Measurements from ENCODE around the gene ARHGAP23. TPM values are rescaled to one million over a fixed set of nuclear protein-coding genes. Genes with fewer than 3 reads are reported as not detected.
A peak's percentile ranks its signal among the peaks of the same experiment; 100 is the strongest.

ARHGAP23 gene
- total RNA-seq, 1 experiment from 2014 or later: 97.9 TPM

DNA sequence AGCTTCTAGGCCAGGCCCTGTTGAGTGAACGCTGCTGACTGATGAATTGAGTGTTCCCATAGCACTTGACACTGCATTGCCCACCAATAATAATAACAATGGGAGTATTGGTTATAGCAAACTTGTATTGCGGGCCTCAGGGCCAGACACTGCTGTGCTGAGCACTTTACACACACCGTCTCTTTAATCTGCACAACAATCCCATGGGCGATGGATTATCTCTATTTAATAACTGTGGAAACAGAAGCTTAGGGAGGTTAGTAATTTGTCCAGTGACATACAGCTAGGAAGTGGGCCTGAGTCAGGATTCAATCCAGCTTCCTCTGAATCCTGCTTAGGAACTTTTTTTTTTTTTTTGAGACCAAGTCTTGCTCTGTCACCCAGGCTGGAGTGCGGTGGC is 11.2 kb downstream of the ARHGAP23 start:
- Histone ChIP-seq H3K79me1 (ENCODE audit: insufficient read depth, low read depth, low read length, poor library complexity, severe bottlenecking) (peaks cover 2% of the 10 kb centered on the region), H2AK5ac (ENCODE audit: insufficient read length, low read length) (no peak overlapping the region), H3K56ac (ENCODE audit: insufficient read length, low read depth, low read length) (no peak overlapping the region), H3K79me2 (ENCODE audit: insufficient read depth, low read length) (peaks cover 6% of the 10 kb centered on the region; the same call in 1 of the 2 replicates), H4K8ac (replicated peaks; ENCODE audit: insufficient read length, low read depth, low read length) (no peak overlapping the region), H4K91ac (ENCODE audit: insufficient read length, low read depth, low read length) (no peak overlapping the region), H2BK120ac (ENCODE audit: low read depth, low read length, poor library complexity, severe bottlenecking) (no peak overlapping the region), H3K4me1 (ENCODE audit: insufficient read depth, low read length) (peaks cover 6% of the 10 kb centered on the region; the same call in 1 of the 2 replicates), H3K9me3 (ENCODE audit: control insufficient read depth, low read depth, low read length) (no peaks in the 10 kb centered on the region), H3T11ph (ENCODE audit: low read length) (no peak overlapping the region), H3K14ac (ENCODE audit: insufficient read depth, low read length) (no peak overlapping the region), H2BK12ac (ENCODE audit: insufficient read length, low read depth, low read length) (no peak overlapping the region), H3K23ac (ENCODE audit: insufficient read length, low read depth, low read length) (no peak overlapping the region), H2BK15ac (ENCODE audit: low read depth, low read length) (no peak overlapping the region), H4K5ac (ENCODE audit: insufficient read length, low read depth, low read length) (no peak overlapping the region), H3K27me3 (ENCODE audit: insufficient read depth, low read length) (no peaks in the 10 kb centered on the region), H3K27ac (ENCODE audit: insufficient read length, low read depth, low read length) (no peak overlapping the region), H2BK5ac (ENCODE audit: insufficient read length, low read length) (no peak overlapping the region), H3K9ac (ENCODE audit: extremely low read depth, insufficient read length, low read length) (no peak overlapping the region), H3K18ac (ENCODE audit: insufficient read length, low read depth, low read length) (no peak overlapping the region), H2AFZ (ENCODE audit: low read length) (no peak overlapping the region), H2BK20ac (ENCODE audit: low read depth, low read length, poor library complexity, severe bottlenecking) (no peak overlapping the region), H3K23me2 (ENCODE audit: insufficient read length, low read depth, low read length, poor library complexity, severe bottlenecking) (no peaks in the 10 kb centered on the region), H3K4ac (ENCODE audit: low read depth, low read length) (no peak overlapping the region), H4K20me1 (ENCODE audit: control insufficient read depth, insufficient read depth, insufficient read length) (no peaks in the 10 kb centered on the region), H3K4me2 (ENCODE audit: insufficient read depth, insufficient read length, low read length) (no peak overlapping the region)
- WGBS (ENCODE audit: extremely low coverage, insufficient read length, low lambda C conversion rate): no CpG with 5 or more reads among the region's 5 CpGs
- TF ChIP-seq, protein P1, sequence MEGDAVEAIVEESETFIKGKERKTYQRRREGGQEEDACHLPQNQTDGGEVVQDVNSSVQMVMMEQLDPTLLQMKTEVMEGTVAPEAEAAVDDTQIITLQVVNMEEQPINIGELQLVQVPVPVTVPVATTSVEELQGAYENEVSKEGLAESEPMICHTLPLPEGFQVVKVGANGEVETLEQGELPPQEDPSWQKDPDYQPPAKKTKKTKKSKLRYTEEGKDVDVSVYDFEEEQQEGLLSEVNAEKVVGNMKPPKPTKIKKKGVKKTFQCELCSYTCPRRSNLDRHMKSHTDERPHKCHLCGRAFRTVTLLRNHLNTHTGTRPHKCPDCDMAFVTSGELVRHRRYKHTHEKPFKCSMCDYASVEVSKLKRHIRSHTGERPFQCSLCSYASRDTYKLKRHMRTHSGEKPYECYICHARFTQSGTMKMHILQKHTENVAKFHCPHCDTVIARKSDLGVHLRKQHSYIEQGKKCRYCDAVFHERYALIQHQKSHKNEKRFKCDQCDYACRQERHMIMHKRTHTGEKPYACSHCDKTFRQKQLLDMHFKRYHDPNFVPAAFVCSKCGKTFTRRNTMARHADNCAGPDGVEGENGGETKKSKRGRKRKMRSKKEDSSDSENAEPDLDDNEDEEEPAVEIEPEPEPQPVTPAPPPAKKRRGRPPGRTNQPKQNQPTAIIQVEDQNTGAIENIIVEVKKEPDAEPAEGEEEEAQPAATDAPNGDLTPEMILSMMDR (conservative IDR thresholded peaks at IDR 0.05): no peak
- peaks cover 2 to 18% (median 4%) of the 10 kb centered on the region in 3 experiments; a peak in 5 of 7 replicates for H3K36me3 Mint-ChIP-seq (ENCODE audit: insufficient read depth in 1 of 3, low read depth in 3 of 3)
- peaks cover 69 to 70% of the 10 kb centered on the region in 2 experiments for H3K4me1 Mint-ChIP-seq
- no peak for DNase-seq
- H3K27me3 Mint-ChIP-seq (ENCODE audit: low read depth): no peaks in the 10 kb centered on the region
- H3K27ac Mint-ChIP-seq: peak overlapping the region; percentile 4 to 79 (median 29); a peak in 3 of 7 replicates
- H3K4me3 Mint-ChIP-seq: no peak overlapping the region
- no peaks in the 10 kb centered on the region for H3K9me3 Mint-ChIP-seq
